Upper lobe of right lung (tissue), 1 donor: ENCODE data around the gene SFMBT2. TPM values are rescaled to one million over a fixed set of nuclear protein-coding genes. Genes with fewer than 3 reads are reported as not detected.

ENCODE experiments used
- ATAC-seq: fragments of 200-7000 bp; cut with Tn5 transposase; one replicate; pipeline ENCODE4 v1.9.1; 2020; ENCODE audit warnings: mild to moderate bottlenecking, moderate library complexity
- DNase-seq: peaks from one replicate; pipeline ENCODE4 v3.0.0-alpha.2; 2020
- H3K27ac ChIP-seq: fragments of 200-600 bp; one replicate; pipeline ENCODE4 v1.8.0; 2022
- H3K27me3 ChIP-seq: fragments of 200-600 bp; one replicate; pipeline ENCODE4 v1.8.0; 2022; ENCODE audit warnings: mild to moderate bottlenecking
- H3K36me3 ChIP-seq: fragments of 200-600 bp; one replicate; pipeline ENCODE4 v1.8.0; 2022
- H3K4me1 ChIP-seq: fragments of 200-600 bp; one replicate; pipeline ENCODE4 v1.8.0; 2022
- H3K4me3 ChIP-seq: fragments of 200-600 bp; one replicate; pipeline ENCODE4 v1.8.0; 2022; ENCODE audit warnings: mild to moderate bottlenecking
- H3K9me3 ChIP-seq: fragments of 200-600 bp; one replicate; pipeline ENCODE4 v1.8.0; 2022
- CTCF ChIP-seq: fragments of 200-600 bp; IDR thresholded peaks from one replicate; pipeline ENCODE4 v1.8.0; 2022; ENCODE audit warnings: antibody characterized with exemption
- intact Hi-C: fragments of 100-400 bp; cut with DNase I; formaldehyde crosslinking; loops from one replicate; pipeline ENCODE4 v1.11.0; 2022
- total RNA-seq: library from RNA; stranded (reverse); fragmentation: NEBNext Ultra II Directional; extraction: Animal tissue kit (Norgen Biotek cat#: 25700); gene quantifications from one replicate; pipeline ENCODE4 v1.2.1, GENCODE V29; 2021
- donor health status: DM: no; HTN: yes; CAD: no; lungs with severe emphysema.

SFMBT2 gene
- total RNA-seq, 1 donor from 2014 or later, result 16.1 TPM

DNA sequence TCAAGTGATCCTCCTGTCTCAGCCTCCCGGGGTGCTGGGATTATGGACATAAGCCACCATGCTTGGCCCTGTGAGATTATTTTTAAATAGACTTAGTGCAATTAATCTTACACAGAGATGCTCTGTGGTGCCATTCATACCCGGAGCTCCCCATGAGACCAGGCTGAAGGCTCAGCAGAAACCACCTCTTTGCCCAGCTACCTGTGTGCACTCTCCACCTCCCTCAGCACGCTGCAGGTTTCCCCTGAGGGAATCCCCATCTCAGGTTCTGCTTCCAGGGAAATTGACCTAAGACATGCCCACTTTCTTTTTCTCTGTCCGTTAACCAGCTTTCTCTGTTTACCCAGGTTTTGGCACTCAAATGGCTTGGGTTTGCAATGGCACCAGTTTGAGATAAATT is 260.5 kb downstream of the SFMBT2 start:
- Histone ChIP-seq H3K36me3 (no peaks in the 10 kb centered on the region), H3K27ac (no peak overlapping the region), H3K4me1 (no peaks in the 10 kb centered on the region), H3K9me3 (no peaks in the 10 kb centered on the region), H3K4me3 (no peak overlapping the region), H3K27me3 (no peaks in the 10 kb centered on the region)
- ATAC-seq (no peak), DNase-seq (no peak)
- TF ChIP-seq CTCF, result no peak
- intact Hi-C loops, result no loop called here

DNA sequence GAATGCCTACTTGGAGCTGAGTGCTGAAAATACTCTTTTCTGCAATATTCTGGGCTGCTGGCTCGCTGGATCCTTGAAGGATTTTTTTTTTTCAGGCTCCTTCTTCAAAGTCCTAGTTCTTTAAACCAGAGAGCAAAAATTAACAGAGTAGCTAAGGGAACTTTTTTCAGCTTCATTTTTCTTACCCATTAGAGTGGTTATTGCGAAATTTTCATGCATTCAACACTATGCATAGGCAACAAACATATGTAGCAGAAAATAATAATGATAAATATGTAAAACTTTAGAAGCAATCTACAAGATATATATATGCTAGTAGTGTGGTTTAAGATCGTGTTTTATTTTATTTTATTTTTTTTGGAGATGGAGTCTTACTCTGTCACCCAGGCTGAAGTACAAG is 264.6 kb downstream of the SFMBT2 start:
- DNase-seq, result no peak
- TF ChIP-seq CTCF, result no peak
- H3K4me3 ChIP-seq, result no peak overlapping the region
- no peak overlapping the region for H3K27ac ChIP-seq
- intact Hi-C loops, result no loop called here
- H3K9me3 ChIP-seq, result no peaks in the 10 kb centered on the region
- H3K27me3 ChIP-seq, result no peaks in the 10 kb centered on the region
- no peaks in the 10 kb centered on the region for H3K4me1 ChIP-seq
- H3K36me3 ChIP-seq, result no peaks in the 10 kb centered on the region
- no peak for ATAC-seq

DNA sequence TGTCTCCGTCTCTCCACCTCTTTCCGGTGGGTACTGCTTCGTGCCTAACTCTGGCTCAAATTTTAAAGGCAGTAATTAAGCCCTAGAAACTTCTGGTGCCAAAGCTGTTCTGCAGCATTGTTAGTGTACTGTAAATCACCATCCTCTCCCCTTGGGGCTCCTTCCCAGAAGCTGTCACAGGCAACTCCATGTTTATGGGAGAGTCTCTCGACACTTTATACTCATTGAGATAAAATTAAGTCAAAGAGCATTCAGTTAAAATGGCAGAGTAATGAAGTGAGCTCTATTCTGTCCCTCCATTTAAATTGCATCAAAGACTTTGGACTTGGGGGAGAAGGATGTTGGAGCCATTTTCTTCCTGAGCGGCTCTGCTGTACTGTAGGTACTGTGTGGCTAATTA is 274.8 kb downstream of the SFMBT2 start:
- no peaks in the 10 kb centered on the region for H3K36me3 ChIP-seq
- no peaks in the 10 kb centered on the region for H3K4me1 ChIP-seq
- ATAC-seq, result no peak
- H3K4me3 ChIP-seq, result no peak overlapping the region
- H3K27me3 ChIP-seq, result peaks cover 7% of the 10 kb centered on the region
- no peak for TF ChIP-seq CTCF
- H3K9me3 ChIP-seq, result no peaks in the 10 kb centered on the region
- DNase-seq, result no peak
- intact Hi-C loops, result no loop called here
- H3K27ac ChIP-seq, result no peak overlapping the region

- DNase-seq, result no peak
- intact Hi-C loops, result no loop called here
- Histone ChIP-seq H3K9me3 (no peaks in the 10 kb centered on the region), H3K27me3 (peaks cover 7% of the 10 kb centered on the region), H3K4me1 (no peaks in the 10 kb centered on the region), H3K36me3 (no peaks in the 10 kb centered on the region), H3K27ac (no peak overlapping the region), H3K4me3 (no peak overlapping the region)
- TF ChIP-seq CTCF, result no peak
- no peak for ATAC-seq
Measured at GRCh38 chr10:7135188-7135587, 275.6 kb downstream of the SFMBT2 start.

DNA sequence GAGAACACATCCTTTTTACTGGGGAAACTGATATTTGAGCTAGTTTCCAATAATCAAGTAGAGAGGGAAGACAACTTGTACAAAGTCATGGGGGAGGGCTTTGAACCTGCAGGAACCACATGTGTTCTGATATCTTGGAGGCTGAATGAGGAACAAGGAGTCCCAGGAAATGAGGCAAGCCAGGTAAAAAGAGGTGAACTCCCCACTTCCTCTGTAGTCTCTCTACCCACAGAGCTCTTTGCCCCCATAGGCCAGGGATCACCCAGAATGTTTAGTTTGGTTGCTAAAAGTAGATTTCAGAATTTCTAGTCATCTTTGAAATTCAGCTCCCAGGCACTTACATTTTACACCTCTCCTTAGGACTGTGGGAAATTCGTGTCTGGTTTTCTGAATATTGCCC is 276.4 kb downstream of the SFMBT2 start:
- no peak for ATAC-seq
- no peak overlapping the region for H3K4me3 ChIP-seq
- no peaks in the 10 kb centered on the region for H3K9me3 ChIP-seq
- no peak for TF ChIP-seq CTCF
- no peaks in the 10 kb centered on the region for H3K36me3 ChIP-seq
- intact Hi-C loops, result no loop called here
- no peaks in the 10 kb centered on the region for H3K4me1 ChIP-seq
- no peak for DNase-seq
- H3K27me3 ChIP-seq, result peaks cover 7% of the 10 kb centered on the region
- no peak overlapping the region for H3K27ac ChIP-seq

GRCh38 chr10:7133958-7134357 is 276.9 kb downstream of the SFMBT2 start:
- H3K36me3 ChIP-seq, result no peaks in the 10 kb centered on the region

More at GRCh38 chr10:7133958-7134357, 276.9 kb downstream of the SFMBT2 start:
- Histone ChIP-seq H3K4me1 (no peaks in the 10 kb centered on the region), H3K27ac (no peak overlapping the region), H3K27me3 (peaks cover 7% of the 10 kb centered on the region), H3K9me3 (no peaks in the 10 kb centered on the region), H3K4me3 (no peak overlapping the region)
- ATAC-seq, result no peak
- no peak for TF ChIP-seq CTCF
- intact Hi-C loops, result no loop called here
- no peak for DNase-seq
